Body of pancreas (tissue), 4 donors: ENCODE measurements around the gene CAMK1G.

Experiments
- CTCF ChIP-seq, 7 experiments: fragments of 450-650 bp in 4 of 7; fragments of 200-600 bp in 3 of 7; sonication (generic) in 3 of 7; IDR thresholded peaks; one replicate each; pipeline ENCODE4 v1.5.1; 2016 to 2019; ENCODE audit warnings: antibody characterized with exemption in 7 of 7
- POLR2A ChIP-seq, 3 donors: fragments of 450-650 bp; IDR thresholded peaks; one replicate each; pipeline ENCODE4 v1.6.1; 2016; ENCODE audit warnings: antibody characterized with exemption in 3 of 3, mild to moderate bottlenecking in 2 of 3

GRCh38 chr1:209589440-209589839, 5.9 kb downstream of the CAMK1G start:
- TF ChIP-seq CTCF (IDR thresholded peaks at IDR 0.05) (no peak), POLR2A (IDR thresholded peaks at IDR 0.05) (no peak)
